ENCODE data around the gene KCNA3.
A peak's percentile ranks its signal among the peaks of the same experiment; 100 is the strongest.

KCNA3 gene

DNA sequence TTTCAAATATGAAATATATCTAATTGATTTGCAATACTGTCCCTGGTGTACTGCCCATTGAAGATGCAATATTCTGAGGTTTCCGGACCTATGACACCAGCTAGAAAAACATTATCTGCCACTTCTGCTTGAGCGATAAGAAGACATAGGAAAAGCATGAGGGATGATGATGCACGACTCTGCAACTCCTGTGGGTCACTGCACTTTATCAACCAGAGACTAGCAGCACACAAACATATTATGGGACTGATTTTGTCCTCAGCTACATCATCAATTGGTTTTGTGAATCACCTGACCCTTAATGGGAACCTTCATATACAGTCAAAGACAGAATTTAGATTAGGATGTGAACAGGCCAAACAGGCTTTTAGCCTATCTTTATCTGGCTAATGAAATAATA, 13.8 kb upstream of the KCNA3 start:
- Histone ChIP-seq H3K4me3 (replicated peaks; ENCODE audit: low read depth, low read length) (no peak overlapping the region), H3K27me3 (replicated peaks; ENCODE audit: control insufficient read depth, insufficient read depth, low read length) (no peaks in the 10 kb centered on the region), H3K36me3 (ENCODE audit: control insufficient read depth, insufficient read depth, low read length) (no peaks in the 10 kb centered on the region)
- TF ChIP-seq, protein P1, sequence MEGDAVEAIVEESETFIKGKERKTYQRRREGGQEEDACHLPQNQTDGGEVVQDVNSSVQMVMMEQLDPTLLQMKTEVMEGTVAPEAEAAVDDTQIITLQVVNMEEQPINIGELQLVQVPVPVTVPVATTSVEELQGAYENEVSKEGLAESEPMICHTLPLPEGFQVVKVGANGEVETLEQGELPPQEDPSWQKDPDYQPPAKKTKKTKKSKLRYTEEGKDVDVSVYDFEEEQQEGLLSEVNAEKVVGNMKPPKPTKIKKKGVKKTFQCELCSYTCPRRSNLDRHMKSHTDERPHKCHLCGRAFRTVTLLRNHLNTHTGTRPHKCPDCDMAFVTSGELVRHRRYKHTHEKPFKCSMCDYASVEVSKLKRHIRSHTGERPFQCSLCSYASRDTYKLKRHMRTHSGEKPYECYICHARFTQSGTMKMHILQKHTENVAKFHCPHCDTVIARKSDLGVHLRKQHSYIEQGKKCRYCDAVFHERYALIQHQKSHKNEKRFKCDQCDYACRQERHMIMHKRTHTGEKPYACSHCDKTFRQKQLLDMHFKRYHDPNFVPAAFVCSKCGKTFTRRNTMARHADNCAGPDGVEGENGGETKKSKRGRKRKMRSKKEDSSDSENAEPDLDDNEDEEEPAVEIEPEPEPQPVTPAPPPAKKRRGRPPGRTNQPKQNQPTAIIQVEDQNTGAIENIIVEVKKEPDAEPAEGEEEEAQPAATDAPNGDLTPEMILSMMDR (IDR thresholded peaks at IDR 0.05; ENCODE audit: insufficient read depth, low read length, poor library complexity, severe bottlenecking) = no peak
- DNase-seq (ENCODE audit: extremely low read depth, insufficient read length) = no peak

GRCh38 chr1:110687250-110687649, 12.5 kb upstream of the KCNA3 start:
- no peak overlapping the region for H3K4me3 ChIP-seq (replicated peaks; ENCODE audit: low read depth, low read length)
- no peak for DNase-seq (ENCODE audit: extremely low read depth, insufficient read length)
- H3K36me3 ChIP-seq (ENCODE audit: control insufficient read depth, insufficient read depth, low read length) = no peaks in the 10 kb centered on the region
- H3K27me3 ChIP-seq (replicated peaks; ENCODE audit: control insufficient read depth, insufficient read depth, low read length) = no peaks in the 10 kb centered on the region
- TF ChIP-seq, protein P1 (IDR thresholded peaks at IDR 0.05; ENCODE audit: insufficient read depth, low read length, poor library complexity, severe bottlenecking) = no peak

DNA sequence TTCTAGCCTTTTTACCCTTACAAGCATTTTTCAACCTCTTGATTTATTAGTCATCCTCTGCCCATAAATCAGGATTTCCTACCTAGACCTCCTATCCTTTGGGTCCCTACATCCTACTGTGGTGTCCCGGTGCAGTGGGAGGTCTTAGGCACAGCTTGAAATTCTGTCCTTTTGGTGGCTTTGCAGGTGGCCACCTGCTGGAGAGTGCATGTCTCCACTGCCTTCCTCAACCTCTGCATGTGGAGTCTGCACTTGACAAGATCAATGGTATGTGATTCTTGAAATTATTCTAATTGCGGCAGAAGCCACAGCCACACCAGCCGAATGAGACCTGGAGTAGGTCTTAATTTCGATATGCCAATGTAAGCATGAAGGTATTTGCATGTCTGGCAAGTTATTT, 11.4 kb upstream of the KCNA3 start:
- Histone ChIP-seq H3K27me3 (replicated peaks; ENCODE audit: control insufficient read depth, insufficient read depth, low read length) (no peaks in the 10 kb centered on the region), H3K36me3 (ENCODE audit: control insufficient read depth, insufficient read depth, low read length) (no peaks in the 10 kb centered on the region), H3K4me3 (replicated peaks; ENCODE audit: low read depth, low read length) (no peak overlapping the region)
- peak; percentile 5 for DNase-seq (ENCODE audit: extremely low read depth, insufficient read length)
- TF ChIP-seq, protein P1 (IDR thresholded peaks at IDR 0.05; ENCODE audit: insufficient read depth, low read length, poor library complexity, severe bottlenecking) = peak; percentile 53

GRCh38 chr1:110684491-110684890, 9.8 kb upstream of the KCNA3 start:
- TF ChIP-seq, protein P1 (IDR thresholded peaks at IDR 0.05; ENCODE audit: insufficient read depth, low read length, poor library complexity, severe bottlenecking) = no peak
- Histone ChIP-seq H3K27me3 (replicated peaks; ENCODE audit: control insufficient read depth, insufficient read depth, low read length) (no peaks in the 10 kb centered on the region), H3K36me3 (ENCODE audit: control insufficient read depth, insufficient read depth, low read length) (no peaks in the 10 kb centered on the region), H3K4me3 (replicated peaks; ENCODE audit: low read depth, low read length) (no peak overlapping the region)
- no peak for DNase-seq (ENCODE audit: extremely low read depth, insufficient read length)

GRCh38 chr1:110682898-110683297, 8.2 kb upstream of the KCNA3 start:
- H3K36me3 ChIP-seq (ENCODE audit: control insufficient read depth, insufficient read depth, low read length) = no peaks in the 10 kb centered on the region
- H3K4me3 ChIP-seq (replicated peaks; ENCODE audit: low read depth, low read length) = no peak overlapping the region
- DNase-seq (ENCODE audit: extremely low read depth, insufficient read length) = no peak
- H3K27me3 ChIP-seq (replicated peaks; ENCODE audit: control insufficient read depth, insufficient read depth, low read length) = no peaks in the 10 kb centered on the region
- TF ChIP-seq, protein P1 (IDR thresholded peaks at IDR 0.05; ENCODE audit: insufficient read depth, low read length, poor library complexity, severe bottlenecking) = no peak

GRCh38 chr1:110680036-110680735, 5.4 kb upstream of the KCNA3 start:
- no peaks in the 10 kb centered on the region for H3K27me3 ChIP-seq (replicated peaks; ENCODE audit: control insufficient read depth, insufficient read depth, low read length)
- H3K4me3 ChIP-seq (replicated peaks; ENCODE audit: low read depth, low read length) = no peak overlapping the region
- DNase-seq (ENCODE audit: extremely low read depth, insufficient read length) = no peak
- H3K36me3 ChIP-seq (ENCODE audit: control insufficient read depth, insufficient read depth, low read length) = no peaks in the 10 kb centered on the region
- TF ChIP-seq, protein P1 (IDR thresholded peaks at IDR 0.05; ENCODE audit: insufficient read depth, low read length, poor library complexity, severe bottlenecking) = no peak
